WTC11 (cell line): ENCODE measurements around the gene PRKACB. TPM values are rescaled to one million over a fixed set of nuclear protein-coding genes. Genes with fewer than 3 reads are reported as not detected.

Experiments
- ATAC-seq: fragments of 200-7000 bp; cut with Tn5 transposase; 2 replicates; pipeline ENCODE4 v1.10.0; 2021; ENCODE audit warnings: mild to moderate bottlenecking, moderate library complexity
- CTCF ChIA-PET: fragments of 300-600 bp; sonication (Branson Sonifier 250); formaldehyde crosslinking; loops from one replicate; lab custom pipeline; 2021; ENCODE audit warnings: antibody characterized with exemption; lab: Charles Lee
- POLR2A ChIA-PET: fragments of 350-600 bp; sonication (Branson Sonifier 250); formaldehyde crosslinking; loops from one replicate; lab custom pipeline; 2021; ENCODE audit warnings: antibody characterized with exemption; lab: Charles Lee
- DNase-seq: peaks from one replicate; pipeline ENCODE4 v3.0.0; 2021; ENCODE audit warnings: low spot score
- H3K27ac Mint-ChIP-seq: 2 replicates; pipeline ENCODE4 v1.8.0; 2021; ENCODE audit warnings: mixed read lengths
- H3K27me3 Mint-ChIP-seq: 2 replicates; pipeline ENCODE4 v1.8.0; 2021; ENCODE audit warnings: low read depth, mild to moderate bottlenecking, moderate library complexity, mixed read lengths
- H3K36me3 Mint-ChIP-seq: 2 replicates; pipeline ENCODE4 v1.8.0; 2021; ENCODE audit warnings: mixed read lengths
- H3K4me1 Mint-ChIP-seq: 2 replicates; pipeline ENCODE4 v1.8.0; 2022; ENCODE audit warnings: mixed read lengths
- H3K4me3 Mint-ChIP-seq: 2 replicates; pipeline ENCODE4 v1.8.0; 2021; ENCODE audit warnings: mild to moderate bottlenecking, moderate library complexity, mixed read lengths
- H3K9me3 Mint-ChIP-seq: 2 replicates; pipeline ENCODE4 v1.8.0; 2021; ENCODE audit warnings: mixed read lengths
- CREM ChIP-seq: sonication (generic); formaldehyde crosslinking; IDR thresholded peaks from 2 replicates; pipeline ENCODE4 v1.8.1; 2022; ENCODE audit warnings: mild to moderate bottlenecking, missing genetic modification reagents, moderate library complexity
- FOXK1 ChIP-seq: sonication (generic); formaldehyde crosslinking; IDR thresholded peaks from 2 replicates; pipeline ENCODE4 v1.8.0; 2022; ENCODE audit warnings: mild to moderate bottlenecking, moderate library complexity, missing genetic modification reagents
- FOXP1 ChIP-seq: sonication (generic); formaldehyde crosslinking; IDR thresholded peaks from 2 replicates; pipeline ENCODE4 v1.8.0; 2022; ENCODE audit warnings: missing genetic modification reagents, mild to moderate bottlenecking, moderate library complexity, borderline replicate concordance
- GRHL2 ChIP-seq: fragments of 250-450 bp; sonication (Bioruptor Pico); IDR thresholded peaks from 2 replicates; pipeline ENCODE4 v1.8.0; 2022; ENCODE audit warnings: mild to moderate bottlenecking, moderate library complexity; ENCODE audit not compliant: insufficient replicate concordance, severe bottlenecking
- IRF2 ChIP-seq: sonication (generic); formaldehyde crosslinking; IDR thresholded peaks from 2 replicates; pipeline ENCODE4 v1.8.0; 2022; ENCODE audit warnings: low read depth, missing genetic modification reagents, borderline replicate concordance
- NFE2L1 ChIP-seq: sonication (generic); formaldehyde crosslinking; IDR thresholded peaks from 2 replicates; pipeline ENCODE4 v1.8.1; 2023; ENCODE audit warnings: missing genetic modification reagents
- NFYB ChIP-seq: sonication (generic); formaldehyde crosslinking; conservative IDR thresholded peaks from 2 replicates; pipeline ENCODE4 v1.8.0; 2022; ENCODE audit warnings: low read depth, missing genetic modification reagents
- TCF7 ChIP-seq: sonication (generic); formaldehyde crosslinking; IDR thresholded peaks from 2 replicates; pipeline ENCODE4 v1.8.0; 2022; ENCODE audit warnings: mild to moderate bottlenecking, low read depth, missing genetic modification reagents, moderate library complexity
- ZNF138 ChIP-seq: sonication (generic); formaldehyde crosslinking; conservative IDR thresholded peaks from 2 replicates; pipeline ENCODE4 v1.8.1; 2022; ENCODE audit warnings: mild to moderate bottlenecking, moderate library complexity, missing genetic modification reagents
- ZNF232 ChIP-seq: sonication (generic); formaldehyde crosslinking; IDR thresholded peaks from 2 replicates; pipeline ENCODE4 v1.8.0; 2022; ENCODE audit warnings: mild to moderate bottlenecking, missing genetic modification reagents
- total RNA-seq: library from RNA; stranded (reverse); gene quantifications from 3 replicates; pipeline ENCODE4 v1.2.3, GENCODE V29; 2021
- TF ChIP-seq, protein P1 (sequence below): sonication (generic); formaldehyde crosslinking; IDR thresholded peaks from 2 replicates; pipeline ENCODE4 v1.8.0; 2023; ENCODE audit warnings: mild to moderate bottlenecking, missing genetic modification reagents
- TF ChIP-seq, protein P2 (sequence below): fragments of 250-450 bp; sonication (Bioruptor Pico); IDR thresholded peaks from 2 replicates; pipeline ENCODE4 v1.9.0; 2021; ENCODE audit warnings: moderate library complexity, mild to moderate bottlenecking, inconsistent platforms, borderline replicate concordance
- TF ChIP-seq, protein P3 (sequence below): sonication (generic); formaldehyde crosslinking; IDR thresholded peaks from 2 replicates; pipeline ENCODE4 v1.8.1; 2023; ENCODE audit warnings: mild to moderate bottlenecking, missing genetic modification reagents, moderate library complexity
- TF ChIP-seq, protein P4 (sequence below): fragments of 200-600 bp; IDR thresholded peaks from 2 replicates; pipeline ENCODE4 v1.8.0; 2022; ENCODE audit warnings: antibody characterized with exemption
- TF ChIP-seq, protein P5 (sequence below): fragments of 250-450 bp; sonication (Bioruptor Pico); IDR thresholded peaks from 2 replicates; pipeline ENCODE4 v1.8.0; 2021; ENCODE audit warnings: mild to moderate bottlenecking
- TF ChIP-seq, protein P6 (sequence below): sonication (generic); formaldehyde crosslinking; IDR thresholded peaks from 2 replicates; pipeline ENCODE4 v1.8.0; 2022; ENCODE audit warnings: missing genetic modification reagents

Gene PRKACB
- total RNA-seq, 1 experiment from 2014 or later: 18.4 TPM

DNA sequence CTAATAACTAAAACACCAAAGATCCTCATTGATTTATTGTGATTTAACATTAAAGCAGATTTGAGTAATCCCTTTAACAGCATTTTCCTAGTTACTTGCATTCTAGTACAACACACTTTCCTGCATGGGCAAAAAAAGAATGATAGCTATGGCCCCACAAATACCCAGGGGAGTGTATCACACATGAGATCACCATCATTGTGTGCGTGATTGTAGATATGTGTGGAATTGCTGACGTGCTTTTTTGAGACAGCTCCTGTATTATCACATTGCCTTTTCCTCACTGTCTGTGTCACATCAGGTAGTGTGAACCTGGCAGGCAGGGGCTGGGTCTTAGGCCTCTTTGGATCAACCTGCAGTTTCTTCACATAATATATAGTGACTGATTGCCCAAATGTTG lies 109.0 kb downstream of the PRKACB start (continued):
- TF ChIP-seq CREM: no peak

DNA sequence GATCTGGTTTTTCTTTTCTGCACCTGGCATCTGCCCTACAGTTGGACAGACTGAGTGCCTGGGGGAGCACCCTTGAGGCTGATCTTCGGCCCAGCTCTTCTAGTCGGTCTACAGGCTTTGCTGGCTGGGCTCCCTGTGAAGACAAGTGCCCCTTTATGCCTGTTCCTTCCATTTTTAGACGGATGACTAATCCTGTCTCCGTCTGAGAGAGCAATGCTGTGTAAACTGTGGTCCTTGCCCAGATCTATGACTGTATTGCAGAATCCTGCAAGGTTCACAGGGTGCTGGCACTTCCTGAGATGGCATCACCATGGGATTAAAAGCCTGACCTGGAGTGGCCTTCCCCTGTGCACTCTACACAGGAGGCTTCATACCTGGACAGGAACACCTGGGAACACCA lies 109.8 kb downstream of the PRKACB start:
- no peak overlapping the region for H3K27ac Mint-ChIP-seq

More for the DNA sequence above, 109.8 kb downstream of the PRKACB start:
- ChIA-PET POLR2A (no interaction called here), CTCF (no interaction called here)
- ATAC-seq (no peak), DNase-seq (no peak)
- Mint-ChIP-seq H3K9me3 (peaks cover 23% of the 10 kb centered on the region), H3K4me3 (no peak overlapping the region), H3K27me3 (no peaks in the 10 kb centered on the region), H3K36me3 (peaks cover 6% of the 10 kb centered on the region; the same call in 1 of the 2 replicates), H3K4me1 (peaks cover 12% of the 10 kb centered on the region)
- TF ChIP-seq NFYB (no peak), FOXP1 (CRISPR knock-in tag) (no peak), ZNF232 (CRISPR knock-in tag) (no peak), IRF2 (CRISPR knock-in tag) (no peak), ZNF138 (CRISPR knock-in tag) (no peak), FOXK1 (CRISPR knock-in tag) (no peak), GRHL2 (CRISPR knock-in tag) (no peak), TCF7 (CRISPR knock-in tag) (no peak), NFE2L1 (CRISPR knock-in tag) (no peak)
- TF ChIP-seq, protein P1, sequence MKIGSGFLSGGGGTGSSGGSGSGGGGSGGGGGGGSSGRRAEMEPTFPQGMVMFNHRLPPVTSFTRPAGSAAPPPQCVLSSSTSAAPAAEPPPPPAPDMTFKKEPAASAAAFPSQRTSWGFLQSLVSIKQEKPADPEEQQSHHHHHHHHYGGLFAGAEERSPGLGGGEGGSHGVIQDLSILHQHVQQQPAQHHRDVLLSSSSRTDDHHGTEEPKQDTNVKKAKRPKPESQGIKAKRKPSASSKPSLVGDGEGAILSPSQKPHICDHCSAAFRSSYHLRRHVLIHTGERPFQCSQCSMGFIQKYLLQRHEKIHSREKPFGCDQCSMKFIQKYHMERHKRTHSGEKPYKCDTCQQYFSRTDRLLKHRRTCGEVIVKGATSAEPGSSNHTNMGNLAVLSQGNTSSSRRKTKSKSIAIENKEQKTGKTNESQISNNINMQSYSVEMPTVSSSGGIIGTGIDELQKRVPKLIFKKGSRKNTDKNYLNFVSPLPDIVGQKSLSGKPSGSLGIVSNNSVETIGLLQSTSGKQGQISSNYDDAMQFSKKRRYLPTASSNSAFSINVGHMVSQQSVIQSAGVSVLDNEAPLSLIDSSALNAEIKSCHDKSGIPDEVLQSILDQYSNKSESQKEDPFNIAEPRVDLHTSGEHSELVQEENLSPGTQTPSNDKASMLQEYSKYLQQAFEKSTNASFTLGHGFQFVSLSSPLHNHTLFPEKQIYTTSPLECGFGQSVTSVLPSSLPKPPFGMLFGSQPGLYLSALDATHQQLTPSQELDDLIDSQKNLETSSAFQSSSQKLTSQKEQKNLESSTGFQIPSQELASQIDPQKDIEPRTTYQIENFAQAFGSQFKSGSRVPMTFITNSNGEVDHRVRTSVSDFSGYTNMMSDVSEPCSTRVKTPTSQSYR (CRISPR knock-in tag): no peak
- TF ChIP-seq, protein P2, sequence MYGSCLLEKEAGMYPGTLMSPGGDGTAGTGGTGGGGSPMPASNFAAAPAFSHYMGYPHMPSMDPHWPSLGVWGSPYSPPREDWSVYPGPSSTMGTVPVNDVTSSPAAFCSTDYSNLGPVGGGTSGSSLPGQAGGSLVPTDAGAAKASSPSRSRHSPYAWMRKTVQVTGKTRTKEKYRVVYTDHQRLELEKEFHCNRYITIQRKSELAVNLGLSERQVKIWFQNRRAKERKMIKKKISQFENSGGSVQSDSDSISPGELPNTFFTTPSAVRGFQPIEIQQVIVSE (CRISPR knock-in tag): no peak
- TF ChIP-seq, protein P3, sequence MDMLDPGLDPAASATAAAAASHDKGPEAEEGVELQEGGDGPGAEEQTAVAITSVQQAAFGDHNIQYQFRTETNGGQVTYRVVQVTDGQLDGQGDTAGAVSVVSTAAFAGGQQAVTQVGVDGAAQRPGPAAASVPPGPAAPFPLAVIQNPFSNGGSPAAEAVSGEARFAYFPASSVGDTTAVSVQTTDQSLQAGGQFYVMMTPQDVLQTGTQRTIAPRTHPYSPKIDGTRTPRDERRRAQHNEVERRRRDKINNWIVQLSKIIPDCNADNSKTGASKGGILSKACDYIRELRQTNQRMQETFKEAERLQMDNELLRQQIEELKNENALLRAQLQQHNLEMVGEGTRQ: no peak
- TF ChIP-seq, protein P4, sequence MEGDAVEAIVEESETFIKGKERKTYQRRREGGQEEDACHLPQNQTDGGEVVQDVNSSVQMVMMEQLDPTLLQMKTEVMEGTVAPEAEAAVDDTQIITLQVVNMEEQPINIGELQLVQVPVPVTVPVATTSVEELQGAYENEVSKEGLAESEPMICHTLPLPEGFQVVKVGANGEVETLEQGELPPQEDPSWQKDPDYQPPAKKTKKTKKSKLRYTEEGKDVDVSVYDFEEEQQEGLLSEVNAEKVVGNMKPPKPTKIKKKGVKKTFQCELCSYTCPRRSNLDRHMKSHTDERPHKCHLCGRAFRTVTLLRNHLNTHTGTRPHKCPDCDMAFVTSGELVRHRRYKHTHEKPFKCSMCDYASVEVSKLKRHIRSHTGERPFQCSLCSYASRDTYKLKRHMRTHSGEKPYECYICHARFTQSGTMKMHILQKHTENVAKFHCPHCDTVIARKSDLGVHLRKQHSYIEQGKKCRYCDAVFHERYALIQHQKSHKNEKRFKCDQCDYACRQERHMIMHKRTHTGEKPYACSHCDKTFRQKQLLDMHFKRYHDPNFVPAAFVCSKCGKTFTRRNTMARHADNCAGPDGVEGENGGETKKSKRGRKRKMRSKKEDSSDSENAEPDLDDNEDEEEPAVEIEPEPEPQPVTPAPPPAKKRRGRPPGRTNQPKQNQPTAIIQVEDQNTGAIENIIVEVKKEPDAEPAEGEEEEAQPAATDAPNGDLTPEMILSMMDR: no peak
- TF ChIP-seq, protein P5, sequence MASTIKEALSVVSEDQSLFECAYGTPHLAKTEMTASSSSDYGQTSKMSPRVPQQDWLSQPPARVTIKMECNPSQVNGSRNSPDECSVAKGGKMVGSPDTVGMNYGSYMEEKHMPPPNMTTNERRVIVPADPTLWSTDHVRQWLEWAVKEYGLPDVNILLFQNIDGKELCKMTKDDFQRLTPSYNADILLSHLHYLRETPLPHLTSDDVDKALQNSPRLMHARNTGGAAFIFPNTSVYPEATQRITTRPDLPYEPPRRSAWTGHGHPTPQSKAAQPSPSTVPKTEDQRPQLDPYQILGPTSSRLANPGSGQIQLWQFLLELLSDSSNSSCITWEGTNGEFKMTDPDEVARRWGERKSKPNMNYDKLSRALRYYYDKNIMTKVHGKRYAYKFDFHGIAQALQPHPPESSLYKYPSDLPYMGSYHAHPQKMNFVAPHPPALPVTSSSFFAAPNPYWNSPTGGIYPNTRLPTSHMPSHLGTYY (CRISPR knock-in tag): no peak
- TF ChIP-seq, protein P6, sequence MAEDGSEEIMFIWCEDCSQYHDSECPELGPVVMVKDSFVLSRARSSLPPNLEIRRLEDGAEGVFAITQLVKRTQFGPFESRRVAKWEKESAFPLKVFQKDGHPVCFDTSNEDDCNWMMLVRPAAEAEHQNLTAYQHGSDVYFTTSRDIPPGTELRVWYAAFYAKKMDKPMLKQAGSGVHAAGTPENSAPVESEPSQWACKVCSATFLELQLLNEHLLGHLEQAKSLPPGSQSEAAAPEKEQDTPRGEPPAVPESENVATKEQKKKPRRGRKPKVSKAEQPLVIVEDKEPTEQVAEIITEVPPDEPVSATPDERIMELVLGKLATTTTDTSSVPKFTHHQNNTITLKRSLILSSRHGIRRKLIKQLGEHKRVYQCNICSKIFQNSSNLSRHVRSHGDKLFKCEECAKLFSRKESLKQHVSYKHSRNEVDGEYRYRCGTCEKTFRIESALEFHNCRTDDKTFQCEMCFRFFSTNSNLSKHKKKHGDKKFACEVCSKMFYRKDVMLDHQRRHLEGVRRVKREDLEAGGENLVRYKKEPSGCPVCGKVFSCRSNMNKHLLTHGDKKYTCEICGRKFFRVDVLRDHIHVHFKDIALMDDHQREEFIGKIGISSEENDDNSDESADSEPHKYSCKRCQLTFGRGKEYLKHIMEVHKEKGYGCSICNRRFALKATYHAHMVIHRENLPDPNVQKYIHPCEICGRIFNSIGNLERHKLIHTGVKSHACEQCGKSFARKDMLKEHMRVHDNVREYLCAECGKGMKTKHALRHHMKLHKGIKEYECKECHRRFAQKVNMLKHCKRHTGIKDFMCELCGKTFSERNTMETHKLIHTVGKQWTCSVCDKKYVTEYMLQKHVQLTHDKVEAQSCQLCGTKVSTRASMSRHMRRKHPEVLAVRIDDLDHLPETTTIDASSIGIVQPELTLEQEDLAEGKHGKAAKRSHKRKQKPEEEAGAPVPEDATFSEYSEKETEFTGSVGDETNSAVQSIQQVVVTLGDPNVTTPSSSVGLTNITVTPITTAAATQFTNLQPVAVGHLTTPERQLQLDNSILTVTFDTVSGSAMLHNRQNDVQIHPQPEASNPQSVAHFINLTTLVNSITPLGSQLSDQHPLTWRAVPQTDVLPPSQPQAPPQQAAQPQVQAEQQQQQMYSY (CRISPR knock-in tag): no peak
- TF ChIP-seq, all 79 proteins: peak for 0
